ENCODE measurements around the gene PRTG. TPM values are rescaled to one million over a fixed set of nuclear protein-coding genes. Genes with fewer than 3 reads are reported as not detected.

Gene PRTG
- total RNA-seq, 1 donor from 2014 or later, result 574 TPM

GRCh38 chr15:55660153-55660552 is 82.8 kb downstream of the PRTG start:
- Histone ChIP-seq H3K79me2 (ENCODE audit: low read depth) (peaks cover 91% of the 10 kb centered on the region), H3K9me3 (ENCODE audit: low read depth) (no peaks in the 10 kb centered on the region), H3K27me3 (no peaks in the 10 kb centered on the region), H3F3A (ENCODE audit: low read depth) (peaks cover 52% of the 10 kb centered on the region), H3K27ac (peak overlapping the region; percentile 74), H4K20me1 (ENCODE audit: low read depth) (peaks cover 40% of the 10 kb centered on the region), H3K4me1 (peaks cover 41% of the 10 kb centered on the region), H2AFZ (replicated peaks) (no peak overlapping the region), H3K4me3 (no peak overlapping the region), H3K4me2 (peak overlapping the region; percentile 68), H3K36me3 (no peaks in the 10 kb centered on the region), H3K9ac (no peak overlapping the region)
- Mint-ChIP-seq H3K27ac (peak overlapping the region; percentile 87), H3K9me3 (peaks cover 2% of the 10 kb centered on the region), H3K4me1 (peaks cover 65% of the 10 kb centered on the region), H3K27me3 (ENCODE audit: insufficient read depth, low read depth) (peaks cover 10% of the 10 kb centered on the region), H3K36me3 (peaks cover 37% of the 10 kb centered on the region), H3K4me3 (no peak overlapping the region)
- no peak for TF ChIP-seq EZH2 (IDR thresholded peaks at IDR 0.05)
- no peak for TF ChIP-seq CTCF (IDR thresholded peaks at IDR 0.05)
- no peak for TF ChIP-seq EZH2phosphoT487 (IDR thresholded peaks at IDR 0.05)
- peak; percentile 16 for DNase-seq (ENCODE audit: low spot score)

- no peak overlapping the region for H2AFZ ChIP-seq (replicated peaks)
- Mint-ChIP-seq H3K9me3 (peaks cover 2% of the 10 kb centered on the region), H3K27me3 (ENCODE audit: insufficient read depth, low read depth) (peaks cover 6% of the 10 kb centered on the region), H3K4me3 (peak overlapping the region; percentile 48), H3K27ac (peak overlapping the region; percentile 38), H3K36me3 (peaks cover 34% of the 10 kb centered on the region), H3K4me1 (peaks cover 69% of the 10 kb centered on the region)
- H3K36me3 ChIP-seq, result no peaks in the 10 kb centered on the region
- H3K9ac ChIP-seq, result no peak overlapping the region
- no peak for TF ChIP-seq EZH2phosphoT487 (IDR thresholded peaks at IDR 0.05)
- no peak for TF ChIP-seq CTCF (IDR thresholded peaks at IDR 0.05)
- no peak for TF ChIP-seq EZH2 (IDR thresholded peaks at IDR 0.05)
- DNase-seq (ENCODE audit: low spot score), result no peak
- peaks cover 47% of the 10 kb centered on the region for H4K20me1 ChIP-seq (ENCODE audit: low read depth)
- H3K4me2 ChIP-seq, result peak overlapping the region; percentile 12
- H3K9me3 ChIP-seq (ENCODE audit: low read depth), result no peaks in the 10 kb centered on the region
- peak overlapping the region; percentile 74 for H3K27ac ChIP-seq
- peaks cover 92% of the 10 kb centered on the region for H3K79me2 ChIP-seq (ENCODE audit: low read depth)
- peaks cover 49% of the 10 kb centered on the region for H3F3A ChIP-seq (ENCODE audit: low read depth)
- H3K4me3 ChIP-seq, result no peak overlapping the region
- H3K27me3 ChIP-seq, result no peaks in the 10 kb centered on the region
- peaks cover 41% of the 10 kb centered on the region for H3K4me1 ChIP-seq
Measured at GRCh38 chr15:55659481-55659880, 83.5 kb downstream of the PRTG start.

- H3K4me3 Mint-ChIP-seq, result no peak overlapping the region
- Histone ChIP-seq H3K27me3 (no peaks in the 10 kb centered on the region), H2AFZ (replicated peaks) (no peak overlapping the region), H3F3A (ENCODE audit: low read depth) (peaks cover 48% of the 10 kb centered on the region), H4K20me1 (ENCODE audit: low read depth) (peaks cover 52% of the 10 kb centered on the region), H3K9me3 (ENCODE audit: low read depth) (no peaks in the 10 kb centered on the region), H3K4me1 (peaks cover 46% of the 10 kb centered on the region), H3K27ac (peak overlapping the region; percentile 43), H3K36me3 (no peaks in the 10 kb centered on the region), H3K79me2 (ENCODE audit: low read depth) (peaks cover 92% of the 10 kb centered on the region), H3K4me2 (no peak overlapping the region), H3K9ac (no peak overlapping the region), H3K4me3 (no peak overlapping the region)
- no peak overlapping the region for H3K27ac Mint-ChIP-seq
- no peak for DNase-seq (ENCODE audit: low spot score)
- H3K36me3 Mint-ChIP-seq, result peaks cover 32% of the 10 kb centered on the region
- H3K4me1 Mint-ChIP-seq, result peaks cover 73% of the 10 kb centered on the region
- H3K9me3 Mint-ChIP-seq, result peaks cover 2% of the 10 kb centered on the region
- no peak for TF ChIP-seq EZH2 (IDR thresholded peaks at IDR 0.05)
- H3K27me3 Mint-ChIP-seq (ENCODE audit: insufficient read depth, low read depth), result peaks cover 6% of the 10 kb centered on the region
Measured at GRCh38 chr15:55658886-55659285, 84.1 kb downstream of the PRTG start.

- Mint-ChIP-seq H3K4me3 (peak overlapping the region; percentile 44), H3K4me1 (peaks cover 72% of the 10 kb centered on the region), H3K9me3 (peaks cover 2% of the 10 kb centered on the region), H3K36me3 (peaks cover 36% of the 10 kb centered on the region), H3K27me3 (ENCODE audit: insufficient read depth, low read depth) (no peaks in the 10 kb centered on the region), H3K27ac (peak overlapping the region; percentile 93)
- Histone ChIP-seq H3K27me3 (no peaks in the 10 kb centered on the region), H3K27ac (no peak overlapping the region), H3F3A (ENCODE audit: low read depth) (peaks cover 33% of the 10 kb centered on the region), H3K9me3 (ENCODE audit: low read depth) (no peaks in the 10 kb centered on the region), H3K9ac (no peak overlapping the region), H3K4me1 (peaks cover 33% of the 10 kb centered on the region), H3K79me2 (ENCODE audit: low read depth) (peaks cover 74% of the 10 kb centered on the region), H4K20me1 (ENCODE audit: low read depth) (peaks cover 77% of the 10 kb centered on the region), H3K4me3 (no peak overlapping the region), H3K4me2 (no peak overlapping the region), H2AFZ (replicated peaks) (no peak overlapping the region), H3K36me3 (no peaks in the 10 kb centered on the region)
- TF ChIP-seq EZH2 (IDR thresholded peaks at IDR 0.05) (no peak), CTCF (IDR thresholded peaks at IDR 0.05) (no peak), EZH2phosphoT487 (IDR thresholded peaks at IDR 0.05) (no peak)
- no peak for DNase-seq (ENCODE audit: low spot score)
Measured at GRCh38 chr15:55654561-55655031, 88.4 kb downstream of the PRTG start.
